LoVo (cell line): Measurements from ENCODE around the gene ACACA.
"Not testable (repeated sequence)": the region's sequence is repeated elsewhere in the genome, so short reads cannot be mapped to it uniquely, and the experiment has no call there.

Source experiments
- DNase-seq: peaks from one replicate; pipeline ENCODE4 v3.0.0-alpha.2; 2016; ENCODE audit warnings: low spot score

Gene ACACA

DNA sequence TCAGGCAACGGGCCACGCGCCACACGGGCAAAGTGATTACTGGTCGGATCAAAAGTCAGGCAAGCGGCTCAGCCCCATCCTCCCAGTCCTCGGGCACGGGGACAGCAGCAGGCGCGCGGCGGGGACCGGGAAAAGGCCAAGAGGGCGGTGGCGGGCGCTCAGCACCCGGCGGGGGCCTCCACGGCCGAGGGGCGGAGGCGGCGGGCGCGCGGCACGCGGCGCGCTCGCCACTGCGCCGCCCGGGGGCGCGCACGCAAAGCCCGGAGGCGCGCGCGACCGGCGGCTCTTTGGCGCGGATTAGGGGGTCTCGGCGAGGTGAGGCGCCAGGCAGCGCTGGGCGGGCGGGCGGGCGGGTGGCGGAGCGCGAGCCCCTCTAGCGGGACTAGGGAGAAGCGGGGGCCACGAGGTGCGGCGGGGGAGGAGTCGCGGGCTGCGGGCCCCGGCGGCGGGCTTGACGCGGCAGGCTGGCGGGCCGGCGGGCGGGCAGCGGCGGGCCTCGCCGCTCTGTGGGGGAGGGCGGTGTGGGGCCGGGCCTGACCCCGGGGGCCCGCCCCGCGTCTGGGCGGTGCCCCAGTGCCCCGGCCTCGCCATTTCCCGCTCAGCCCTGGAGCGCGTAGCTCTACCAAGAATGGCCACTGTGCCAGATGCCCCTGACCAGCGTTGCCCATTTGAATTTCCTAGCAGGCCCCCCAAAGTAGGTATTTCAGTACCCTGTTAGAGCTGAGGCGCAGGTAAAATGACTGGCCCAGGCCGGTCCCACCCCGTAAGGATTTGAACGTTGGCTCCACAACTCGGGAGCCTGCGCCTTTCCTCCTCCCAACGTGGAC lies at the start of gene ACACA, which contains the start of gene TADA2A:
ACACA (minus strand) TSS at position 202 of the 827 bp plus-strand sequence. CDS start 537 bp downstream, outside the sequence.
TADA2A (plus strand) TSS at position 252 of the 827 bp plus-strand sequence. CDS start 4,480 bp downstream, outside the sequence.
- DNase-seq = peak; percentile 86

DNA sequence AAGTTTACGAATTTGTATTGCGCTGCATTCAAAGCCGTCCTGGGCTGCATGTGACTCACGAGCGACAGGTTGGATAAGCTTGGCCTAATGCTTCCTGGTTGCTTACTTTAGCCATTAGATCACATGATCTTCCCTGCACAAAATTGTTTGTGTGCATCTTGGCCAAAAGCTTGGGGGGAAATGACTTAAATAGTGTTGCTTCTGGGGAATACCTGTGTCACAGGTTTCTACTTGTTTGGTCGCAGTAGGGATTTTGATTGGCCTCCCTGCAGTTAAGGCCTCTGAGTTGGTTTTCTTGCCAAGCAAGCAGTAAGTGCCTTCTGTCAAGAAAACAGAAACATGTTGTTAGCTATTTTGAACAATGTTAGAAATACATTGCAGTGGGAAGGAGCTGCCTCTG lies 43.5 kb upstream of the ACACA start:
- DNase-seq = no peak

DNA sequence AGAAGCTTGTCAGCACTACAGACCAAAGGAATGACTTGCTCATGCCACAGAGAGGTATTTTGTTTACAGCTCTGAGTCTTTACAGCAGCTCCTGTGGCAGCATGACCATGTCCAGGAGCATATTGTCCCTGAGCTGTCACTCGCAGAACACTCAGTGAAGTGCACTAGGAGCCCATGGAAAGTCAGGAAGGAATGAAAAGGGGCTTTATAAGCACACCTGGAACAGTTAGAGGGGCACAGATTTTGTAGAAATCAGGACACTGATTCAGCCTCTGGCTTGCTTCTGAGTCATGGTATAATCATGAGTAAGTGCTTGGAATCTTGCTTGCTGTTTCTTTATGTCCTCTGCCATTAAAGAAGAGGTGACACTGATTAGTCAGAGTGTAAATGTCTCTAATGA lies 41.0 kb upstream of the ACACA start:
- no peak for DNase-seq

DNA sequence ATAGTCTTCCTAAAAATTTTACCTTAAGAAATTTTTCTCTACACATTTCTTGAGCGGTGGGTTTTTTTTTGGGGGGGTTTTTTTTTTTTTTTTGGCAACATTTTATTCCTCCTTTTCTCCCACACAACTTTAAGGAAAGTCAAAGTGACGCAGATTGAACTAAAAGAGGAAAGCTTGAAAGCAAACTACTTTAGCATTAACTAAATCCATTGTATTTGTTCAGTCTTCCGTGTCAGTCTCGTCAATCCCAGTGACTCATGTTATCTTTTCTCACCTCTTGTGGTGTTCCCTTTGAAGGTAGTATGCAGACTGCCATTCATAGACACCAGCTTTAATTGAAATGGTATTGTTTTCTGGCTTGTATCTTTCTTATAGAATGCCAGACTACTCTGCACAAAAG lies 39.4 kb upstream of the ACACA start:
- no peak for DNase-seq

DNA sequence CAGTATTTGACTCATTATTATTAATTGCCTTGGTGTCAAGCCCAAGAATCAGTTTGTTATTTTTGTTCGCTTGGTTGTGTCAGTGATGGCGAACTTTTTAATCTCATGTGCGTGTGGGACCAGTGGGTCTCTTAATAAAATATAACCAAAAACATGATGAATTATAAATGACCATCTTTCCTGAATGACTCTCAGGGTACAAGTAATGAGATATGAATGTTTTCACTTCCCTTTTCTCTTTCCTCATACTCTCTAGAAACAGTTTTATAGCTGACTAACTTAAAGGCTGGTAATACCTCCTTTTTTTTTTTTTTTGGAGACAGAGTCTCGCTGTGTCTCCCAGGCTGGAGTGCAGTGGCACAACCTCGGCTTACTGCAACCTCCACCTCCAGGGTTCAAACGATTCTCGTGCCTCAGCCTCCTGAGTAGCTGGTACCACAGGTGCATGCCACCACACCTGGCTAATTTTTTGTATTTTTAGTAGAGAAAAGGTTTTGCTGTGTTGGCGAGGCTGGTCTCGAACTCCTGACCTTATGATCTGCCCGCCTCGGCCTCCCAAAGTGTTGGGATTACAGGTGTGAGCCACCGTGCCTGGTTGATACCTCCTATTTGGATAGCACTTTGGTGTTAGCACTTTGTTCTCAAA lies 34.9 kb upstream of the ACACA start:
- not testable (repeated sequence) for DNase-seq

DNA sequence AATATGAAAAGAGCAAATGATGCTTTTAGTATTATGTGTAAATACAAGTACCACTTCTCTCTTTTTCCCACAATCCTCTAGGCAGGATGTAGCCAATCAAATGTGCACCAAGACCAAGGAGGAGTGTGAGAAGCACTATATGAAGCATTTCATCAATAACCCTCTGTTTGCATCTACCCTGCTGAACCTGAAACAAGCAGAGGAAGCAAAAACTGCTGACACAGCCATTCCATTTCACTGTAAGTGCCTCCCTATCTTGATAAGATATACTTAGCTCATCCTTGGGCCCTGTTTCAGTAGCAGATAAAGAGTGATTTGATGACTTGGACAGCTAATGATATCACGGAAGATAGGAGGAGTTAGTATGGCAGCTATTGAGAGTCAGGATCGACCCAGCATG lies 33.8 kb upstream of the ACACA start:
- no peak for DNase-seq

DNA sequence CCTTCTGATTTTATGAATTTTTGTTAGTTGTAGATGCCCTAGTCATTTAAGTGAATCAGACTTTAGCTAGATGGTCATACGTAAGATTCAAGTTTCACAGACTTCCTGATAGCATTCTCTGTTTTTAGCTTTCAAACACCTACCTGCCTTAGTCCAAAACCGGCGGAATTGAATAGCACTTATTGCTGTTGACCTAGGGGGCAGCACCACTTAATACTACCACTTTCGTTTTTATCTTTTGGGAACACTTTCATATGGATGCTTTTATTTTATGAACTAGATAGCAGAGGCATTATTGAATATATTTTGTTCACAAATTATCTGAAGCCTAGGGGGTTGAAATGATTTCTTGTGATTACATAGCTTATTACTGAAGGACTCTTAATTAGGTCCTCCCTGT lies 31.5 kb upstream of the ACACA start:
- no peak for DNase-seq

DNA sequence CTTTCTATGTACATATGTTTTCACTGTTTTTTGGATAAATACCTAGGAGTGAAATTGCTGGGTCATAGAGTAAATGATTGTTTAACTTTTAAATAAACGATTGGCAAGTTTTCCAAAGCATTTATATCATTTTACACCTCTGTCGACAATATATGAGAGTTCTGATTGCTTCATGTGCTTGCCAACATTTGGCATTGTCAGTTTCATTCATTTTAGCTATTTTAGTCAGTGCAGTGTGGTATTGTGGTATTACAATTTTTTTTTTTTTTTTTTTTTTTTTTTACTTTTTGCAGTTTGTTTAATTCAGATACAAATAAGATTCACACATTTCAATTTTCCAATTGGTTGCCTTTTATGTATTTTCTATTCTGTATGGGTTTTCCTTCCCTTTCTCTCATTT lies 26.0 kb upstream of the ACACA start:
- DNase-seq = no peak

DNA sequence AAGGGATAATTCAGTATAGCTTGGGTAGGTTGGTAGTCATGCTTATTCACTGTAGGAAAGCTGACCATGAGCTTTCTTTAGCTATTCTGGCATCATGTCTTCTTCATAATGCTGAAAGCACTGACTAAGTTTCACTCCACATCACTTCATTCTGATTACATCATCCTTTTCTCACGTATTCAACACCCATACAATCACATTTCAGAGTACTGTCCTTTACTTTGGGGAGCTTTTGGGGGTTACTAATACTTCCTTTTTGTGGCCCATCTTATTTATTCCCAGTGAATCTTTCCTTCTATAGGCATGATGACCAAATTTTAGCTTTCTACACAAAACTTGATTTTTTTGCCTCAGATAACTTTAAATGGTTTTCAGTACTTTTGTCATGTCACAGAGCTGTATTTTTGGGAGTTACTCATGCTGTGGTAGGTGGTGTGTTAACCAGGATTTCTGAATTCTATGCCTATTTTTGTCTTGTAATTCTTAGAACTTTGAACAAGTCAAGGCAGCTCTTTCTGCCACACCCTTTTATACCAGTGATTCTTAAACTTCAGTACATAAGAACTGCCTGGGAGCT lies 23.5 kb upstream of the ACACA start:
- DNase-seq = no peak

DNA sequence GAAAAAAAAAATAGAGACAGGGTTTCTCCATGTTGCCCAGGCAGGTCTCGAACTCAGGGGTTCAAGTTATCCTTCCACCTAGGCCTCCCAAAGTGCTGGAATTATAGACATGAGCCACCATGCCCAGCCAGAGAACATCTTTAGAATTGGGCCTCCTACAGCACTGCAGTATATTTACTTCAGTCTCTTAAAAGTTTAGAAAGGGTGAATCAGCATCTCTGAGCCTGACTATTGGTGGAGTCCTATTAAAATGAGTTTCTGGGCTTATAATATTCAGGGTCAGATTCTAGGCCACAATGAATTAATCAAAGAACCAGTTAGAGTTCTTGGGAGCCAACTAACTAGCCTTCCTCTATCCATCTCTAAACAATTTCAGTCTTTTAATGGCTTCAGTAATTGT lies 22.8 kb upstream of the ACACA start:
- no peak for DNase-seq

DNA sequence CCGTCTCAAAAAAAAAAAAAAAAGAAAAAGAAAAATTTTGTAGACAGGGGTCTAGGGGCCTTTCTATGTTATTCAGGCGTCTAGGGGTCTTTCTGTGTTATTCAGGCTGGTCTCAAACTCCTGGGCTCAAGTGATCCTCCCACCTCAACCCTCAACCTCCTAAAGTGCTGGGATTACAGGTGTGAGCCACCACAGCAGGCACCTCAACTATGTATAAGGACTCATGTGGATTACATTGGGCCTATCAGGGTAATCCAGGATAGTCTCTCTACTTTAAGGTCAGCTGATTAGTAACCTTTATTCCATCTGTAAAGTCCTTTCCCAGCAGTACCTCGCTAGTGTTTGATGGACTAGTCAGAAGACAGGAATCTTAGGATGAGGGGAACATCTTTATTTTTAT lies 22.4 kb upstream of the ACACA start:
- no peak for DNase-seq

DNA sequence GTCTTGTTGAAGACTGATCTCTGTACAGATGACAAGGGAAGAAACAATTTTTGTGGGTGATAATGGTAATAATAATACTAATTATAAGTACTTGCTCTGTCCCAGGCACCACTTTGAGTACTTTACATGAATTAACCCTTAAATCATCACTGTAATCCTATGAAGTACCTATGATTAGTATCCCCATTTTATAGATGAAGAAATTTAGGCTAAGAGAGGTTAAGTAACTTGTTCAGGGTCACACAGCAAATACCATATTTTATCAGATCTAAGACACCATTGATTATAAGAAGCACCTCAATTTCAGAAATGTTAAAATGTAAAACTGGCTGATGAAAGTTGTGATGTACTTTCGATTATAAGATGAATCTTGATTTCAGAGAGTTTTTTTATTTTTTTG lies 18.6 kb upstream of the ACACA start:
- DNase-seq = no peak

DNA sequence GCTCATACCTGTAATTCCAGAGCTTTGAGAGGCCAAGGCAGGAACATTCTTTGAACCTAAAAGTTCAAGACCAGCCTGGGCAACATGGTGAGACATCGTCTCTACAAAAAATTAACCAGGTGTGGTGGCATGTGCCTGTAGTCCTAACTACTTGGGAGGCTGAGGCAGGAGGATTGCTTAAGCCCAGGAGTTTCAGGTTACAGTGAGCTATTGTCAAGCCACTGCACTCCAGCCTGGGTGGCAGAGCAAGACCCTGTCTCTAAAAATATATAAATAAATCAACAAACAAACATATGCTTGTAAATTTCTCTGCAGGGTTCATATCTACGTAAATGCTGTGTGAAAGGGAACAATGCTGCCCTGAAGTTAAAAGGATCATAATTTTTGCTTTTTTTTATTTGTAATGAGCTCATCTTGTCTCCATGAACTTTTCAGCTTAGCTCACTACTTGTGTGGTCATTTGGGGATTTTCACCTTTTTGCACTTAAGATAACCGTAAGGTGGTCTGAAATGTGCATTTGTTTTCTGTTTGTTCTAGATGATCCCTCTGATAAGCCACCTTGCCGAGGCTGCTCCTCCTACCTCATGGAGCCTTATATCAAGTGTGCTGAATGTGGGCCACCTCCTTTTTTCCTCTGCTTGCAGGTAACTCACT lies 16.5 kb upstream of the ACACA start:
- DNase-seq = no peak

DNA sequence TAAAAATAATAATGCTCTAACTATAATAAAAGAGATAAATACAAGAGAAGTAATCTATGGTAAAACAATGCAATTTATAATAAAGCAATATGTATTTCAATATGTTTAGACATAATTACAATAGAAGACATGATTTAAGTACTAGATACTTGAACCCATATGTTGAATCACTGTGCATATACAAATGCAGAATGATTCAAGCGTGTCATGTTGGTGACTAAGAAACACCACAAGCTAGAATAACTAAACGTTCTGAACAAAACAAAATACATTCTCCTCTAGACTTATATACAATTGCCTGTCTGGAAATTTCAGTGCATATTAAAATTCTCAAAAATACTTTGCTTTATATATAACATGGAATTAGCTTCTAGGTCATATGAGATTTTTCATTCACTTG lies 11.2 kb upstream of the ACACA start:
- no peak for DNase-seq

DNA sequence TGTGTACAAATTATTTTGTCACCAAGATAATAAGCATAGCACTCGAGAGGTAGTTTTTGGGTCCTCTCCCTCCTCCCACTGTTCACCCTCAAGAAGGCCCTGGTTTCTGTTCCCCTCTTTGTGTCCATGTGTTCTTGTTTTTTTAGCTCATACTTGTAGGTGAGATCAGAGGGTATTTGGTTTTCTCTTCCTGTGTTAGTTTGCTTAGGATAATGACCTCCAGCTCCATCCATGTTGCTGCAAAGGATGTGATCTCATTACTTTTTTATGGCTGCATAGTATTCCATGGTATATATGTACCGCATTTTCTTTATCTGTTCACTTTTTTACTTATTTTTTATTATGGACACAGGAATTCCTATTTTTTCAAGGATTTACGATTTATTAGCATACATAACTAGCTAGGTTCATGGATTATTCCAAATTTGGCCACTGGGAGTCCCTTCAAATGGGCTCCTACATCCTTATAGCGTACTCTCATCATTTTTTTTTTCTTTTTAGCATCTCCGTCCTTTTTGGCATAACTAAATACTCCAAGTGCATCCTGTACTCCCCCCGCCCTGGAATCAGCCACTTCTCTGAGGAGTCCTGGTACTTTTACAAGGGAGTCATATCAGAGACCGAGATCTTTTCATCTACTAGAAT lies 7.4 kb upstream of the ACACA start:
- DNase-seq = no peak

DNA sequence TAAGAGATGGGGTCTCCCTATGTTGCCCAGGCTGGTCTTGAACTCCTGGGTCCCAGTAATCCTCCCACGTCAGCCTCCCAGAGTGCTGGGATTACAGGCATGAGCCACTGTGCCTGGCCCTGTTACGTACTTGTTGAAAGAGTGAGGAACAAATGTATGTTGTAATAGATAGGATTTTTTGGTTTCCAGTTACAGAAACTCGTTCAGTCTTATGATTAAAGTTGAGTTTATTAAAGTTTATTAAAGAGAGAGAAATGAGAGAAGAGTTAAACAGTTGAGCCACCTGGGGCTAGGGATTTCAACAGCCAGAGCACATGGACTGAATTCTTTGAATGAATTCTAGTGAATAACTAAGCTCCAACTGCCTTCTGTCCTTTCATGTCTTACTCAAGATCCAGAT lies 3.7 kb upstream of the ACACA start:
- no peak for DNase-seq

DNA sequence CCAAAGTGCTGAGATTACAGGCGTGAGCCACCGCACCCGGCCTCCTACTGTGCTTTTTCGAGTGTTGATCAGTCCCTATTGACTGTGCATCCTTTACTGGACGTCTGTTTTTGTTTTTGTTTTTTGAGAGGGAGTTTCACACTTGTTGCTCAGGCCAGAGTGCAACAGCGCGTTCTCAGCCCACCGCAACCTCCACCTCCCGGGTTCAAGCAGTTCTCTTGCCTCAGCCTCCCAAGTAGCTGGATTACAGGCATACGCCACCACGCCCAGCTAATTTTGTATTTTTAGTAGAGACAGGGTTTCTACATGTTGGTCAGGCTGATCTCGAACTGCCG lies 1.5 kb upstream of the ACACA start:
- not testable (repeated sequence) for DNase-seq

DNA sequence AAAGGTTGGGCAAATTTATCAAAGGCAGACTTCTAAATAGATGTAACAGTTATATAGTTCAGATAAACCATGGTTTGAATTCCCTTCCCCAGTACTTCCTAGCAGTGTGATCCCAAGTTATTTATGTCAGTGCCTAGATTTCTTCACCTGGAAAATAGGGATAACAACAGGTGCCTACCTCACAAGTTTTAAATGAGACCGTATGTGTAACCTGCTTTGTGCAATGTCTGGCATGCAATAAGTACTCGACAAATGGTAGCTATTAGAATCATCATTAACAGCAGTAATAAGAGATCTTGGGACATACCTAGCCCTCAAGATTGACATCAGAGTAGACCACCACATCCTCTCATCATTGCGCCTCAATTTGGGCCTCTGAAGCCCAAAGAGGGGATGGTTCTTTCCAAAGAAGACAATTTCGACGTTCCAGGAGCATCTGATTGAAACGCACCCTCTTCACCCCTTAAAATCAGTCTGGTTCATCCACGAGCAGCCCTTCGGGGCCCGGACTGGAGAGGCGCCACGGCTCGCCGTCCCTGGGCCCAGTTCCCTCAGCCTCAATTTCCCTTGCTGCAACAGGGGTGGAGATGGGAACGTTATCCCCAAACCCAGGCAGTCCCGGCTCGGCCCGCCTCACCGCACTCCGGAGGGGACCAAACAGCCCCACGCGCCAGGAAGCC lies 541 bp downstream of the ACACA start:
- no peak for DNase-seq

DNA sequence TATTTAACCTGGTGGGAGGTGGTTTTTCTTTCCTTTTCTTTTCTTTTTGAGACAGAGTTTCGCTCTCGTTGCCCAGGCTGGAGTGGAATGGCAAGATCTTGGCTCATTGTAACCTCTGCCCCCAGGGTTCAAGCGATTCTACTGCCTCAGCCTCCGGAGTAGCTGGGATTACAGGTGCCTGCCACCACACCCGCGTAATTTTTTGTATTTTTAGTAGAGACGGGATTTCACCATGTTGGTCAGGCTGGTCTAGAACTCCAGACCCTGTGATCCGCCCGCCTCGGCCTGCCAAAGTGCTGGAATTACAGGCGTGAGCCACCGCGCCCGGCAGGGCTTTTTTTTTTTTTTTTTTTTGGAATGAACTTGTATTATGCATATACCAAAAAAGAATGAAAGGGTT lies 1.1 kb downstream of the ACACA start:
- DNase-seq = not testable (repeated sequence)

DNA sequence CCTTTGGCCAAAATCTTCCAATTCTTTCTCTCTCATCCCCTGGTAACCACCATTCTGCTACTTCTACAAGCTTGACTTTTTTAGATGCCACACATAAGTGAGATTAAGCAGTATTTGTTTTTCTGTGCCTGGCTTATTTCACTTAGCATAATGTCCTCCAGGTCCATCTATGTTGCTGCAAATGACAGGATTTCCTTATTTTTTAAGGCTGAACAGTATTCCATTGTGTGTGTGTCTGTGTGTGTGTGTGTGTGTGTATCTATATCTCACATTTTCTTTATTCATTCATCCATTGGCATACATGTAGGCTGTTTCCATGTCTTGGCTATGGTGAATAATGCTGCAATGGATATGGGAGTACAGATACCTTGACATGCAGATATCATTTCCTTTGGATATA lies 6.1 kb downstream of the ACACA start:
- DNase-seq = no peak

DNA sequence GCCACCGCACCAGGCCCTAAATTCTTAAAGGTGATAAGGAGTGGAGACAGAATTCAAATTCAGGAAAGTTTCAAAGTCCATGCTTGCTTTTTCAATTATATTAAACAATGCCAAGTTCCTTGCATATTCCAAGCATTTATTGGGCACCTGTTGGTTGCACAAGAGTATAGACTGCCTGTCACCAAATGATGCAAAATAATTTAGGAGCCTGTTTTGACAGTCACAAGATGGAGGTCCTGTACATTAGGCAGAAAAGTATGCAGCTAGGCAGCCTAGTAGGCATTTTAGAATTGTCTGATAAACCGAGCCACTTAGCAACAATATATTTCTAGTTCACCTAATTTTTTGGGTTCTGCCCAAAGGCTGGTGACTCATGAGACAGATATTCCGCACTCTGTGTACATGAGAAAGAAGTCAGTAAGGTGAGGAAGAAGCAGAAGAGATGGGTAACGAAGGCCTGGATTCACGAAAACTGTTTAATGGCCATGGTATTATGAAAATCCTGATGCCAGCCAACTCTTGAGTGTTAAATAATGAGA lies 7.3 kb downstream of the ACACA start:
- no peak for DNase-seq
